Heart left ventricle (tissue), 13 donors: ENCODE measurements around the gene STYX.

ENCODE experiments used
- CTCF ChIP-seq, 12 donors: fragments of 200-600 bp; sonication (generic) in 4 of 12; IDR thresholded peaks; one replicate each; pipeline versions ENCODE4 v1.5.0 to v1.8.0; 2018 to 2022; ENCODE audit warnings: antibody characterized with exemption in 12 of 12, mild to moderate bottlenecking in 5 of 12
- POLR2A ChIP-seq, 2 donors: fragments of 450-650 bp; IDR thresholded peaks; one replicate each; pipeline ENCODE4 v1.6.1; 2017; ENCODE audit warnings: antibody characterized with exemption in 2 of 2, mild to moderate bottlenecking in 2 of 2, moderate library complexity in 2 of 2
- donor health status: ischemic (EF 13 %, LVEDD 7.1; RV severe dilation, severe dysfunction).
- donor health status: DM: no; HTN: yes; CAD: no.
- donor health status: DM: no; HTN: no; CAD: no.
- donor health status: ischemic (EF 25% LVEDD 6.9; RV normal size, moderate dysfunction).
- donor health status: ischemic (EF 25% LVEDD 5.7; RV mildly dilated, moderate dysfunction).
- donor health status: ischemic (EF 35%, LVEDD 5.7; RV mildly dilated, moderate dysfunction).
- donor health status: nonischemic (EF 11% LVEDD 7.7; RV severe dilation, severe dysfunction).
- donor health status: DM: yes; HTN: yes; CAD: no.
- donor health status: PGD.
- donor health status: ischemic (EF 29% LVEDD 5.4; RV normal size, mild dysfunction).
- donor health status: nonischemic (EF 23%, LVEDD 6.1; RV moderate dilation, normal function).

- TF ChIP-seq CTCF (IDR thresholded peaks at IDR 0.05) (no peak), POLR2A (IDR thresholded peaks at IDR 0.05) (no peak)
Observed at GRCh38 chr14:52790011-52790755, 60.2 kb downstream of the STYX start.
